Glutamatergic neuron (in vitro differentiated cells): ENCODE measurements around the gene OLFML2B. TPM values are rescaled to one million over a fixed set of nuclear protein-coding genes. Genes with fewer than 3 reads are reported as not detected.

Source experiments
- DNase-seq: peaks from one replicate; pipeline ENCODE4 v3.0.0; 2022
- H3K27ac Mint-ChIP-seq: one replicate; pipeline ENCODE4 v1.8.0; 2020; ENCODE audit warnings: mild to moderate bottlenecking, mixed read lengths, inconsistent platforms; ENCODE audit not compliant: unreplicated experiment
- H3K27me3 Mint-ChIP-seq: one replicate; pipeline ENCODE4 v1.8.0; 2020; ENCODE audit warnings: mild to moderate bottlenecking, moderate library complexity, mixed read lengths, inconsistent platforms; ENCODE audit not compliant: unreplicated experiment
- H3K36me3 Mint-ChIP-seq: one replicate; pipeline ENCODE4 v1.8.0; 2020; ENCODE audit warnings: mild to moderate bottlenecking, mixed read lengths, inconsistent platforms; ENCODE audit not compliant: unreplicated experiment
- H3K4me1 Mint-ChIP-seq: one replicate; pipeline ENCODE4 v1.8.0; 2020; ENCODE audit warnings: mild to moderate bottlenecking, low read depth, mixed read lengths, inconsistent platforms; ENCODE audit not compliant: unreplicated experiment
- H3K4me3 Mint-ChIP-seq: one replicate; pipeline ENCODE4 v1.8.0; 2020; ENCODE audit warnings: mild to moderate bottlenecking, mixed read lengths, inconsistent platforms; ENCODE audit not compliant: unreplicated experiment
- H3K9me3 Mint-ChIP-seq: one replicate; pipeline ENCODE4 v1.8.0; 2020; ENCODE audit warnings: mild to moderate bottlenecking, moderate library complexity, mixed read lengths, inconsistent platforms; ENCODE audit not compliant: unreplicated experiment
- total RNA-seq: library from RNA; stranded (reverse); fragmentation: NEBNext Ultra II Directional; extraction: Animal tissue kit (Norgen Biotek cat#: 25700); gene quantifications from one replicate; pipeline ENCODE4 v1.2.1, GENCODE V29; 2021; ENCODE audit not compliant: unreplicated experiment
- TF ChIP-seq, protein P1 (sequence below): fragments of 200-600 bp; sonication (generic); IDR thresholded peaks from one replicate; pipeline ENCODE4 v1.5.0; 2021; ENCODE audit not compliant: partially characterized antibody, unreplicated experiment

OLFML2B gene
- total RNA-seq, 1 donor from 2014 or later, result 56.5 TPM

- H3K4me3 Mint-ChIP-seq, result no peak overlapping the region
- peaks cover 68% of the 10 kb centered on the region for H3K36me3 Mint-ChIP-seq
- no peak for DNase-seq
- H3K9me3 Mint-ChIP-seq, result peaks cover 2% of the 10 kb centered on the region
- H3K4me1 Mint-ChIP-seq, result no peaks in the 10 kb centered on the region
- H3K27me3 Mint-ChIP-seq, result peaks cover 2% of the 10 kb centered on the region
- TF ChIP-seq, protein P1, sequence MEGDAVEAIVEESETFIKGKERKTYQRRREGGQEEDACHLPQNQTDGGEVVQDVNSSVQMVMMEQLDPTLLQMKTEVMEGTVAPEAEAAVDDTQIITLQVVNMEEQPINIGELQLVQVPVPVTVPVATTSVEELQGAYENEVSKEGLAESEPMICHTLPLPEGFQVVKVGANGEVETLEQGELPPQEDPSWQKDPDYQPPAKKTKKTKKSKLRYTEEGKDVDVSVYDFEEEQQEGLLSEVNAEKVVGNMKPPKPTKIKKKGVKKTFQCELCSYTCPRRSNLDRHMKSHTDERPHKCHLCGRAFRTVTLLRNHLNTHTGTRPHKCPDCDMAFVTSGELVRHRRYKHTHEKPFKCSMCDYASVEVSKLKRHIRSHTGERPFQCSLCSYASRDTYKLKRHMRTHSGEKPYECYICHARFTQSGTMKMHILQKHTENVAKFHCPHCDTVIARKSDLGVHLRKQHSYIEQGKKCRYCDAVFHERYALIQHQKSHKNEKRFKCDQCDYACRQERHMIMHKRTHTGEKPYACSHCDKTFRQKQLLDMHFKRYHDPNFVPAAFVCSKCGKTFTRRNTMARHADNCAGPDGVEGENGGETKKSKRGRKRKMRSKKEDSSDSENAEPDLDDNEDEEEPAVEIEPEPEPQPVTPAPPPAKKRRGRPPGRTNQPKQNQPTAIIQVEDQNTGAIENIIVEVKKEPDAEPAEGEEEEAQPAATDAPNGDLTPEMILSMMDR, result no peak
- no peak overlapping the region for H3K27ac Mint-ChIP-seq
These were observed 36.4 kb downstream of the OLFML2B start for GRCh38 chr1:161987303-161987702.

DNA sequence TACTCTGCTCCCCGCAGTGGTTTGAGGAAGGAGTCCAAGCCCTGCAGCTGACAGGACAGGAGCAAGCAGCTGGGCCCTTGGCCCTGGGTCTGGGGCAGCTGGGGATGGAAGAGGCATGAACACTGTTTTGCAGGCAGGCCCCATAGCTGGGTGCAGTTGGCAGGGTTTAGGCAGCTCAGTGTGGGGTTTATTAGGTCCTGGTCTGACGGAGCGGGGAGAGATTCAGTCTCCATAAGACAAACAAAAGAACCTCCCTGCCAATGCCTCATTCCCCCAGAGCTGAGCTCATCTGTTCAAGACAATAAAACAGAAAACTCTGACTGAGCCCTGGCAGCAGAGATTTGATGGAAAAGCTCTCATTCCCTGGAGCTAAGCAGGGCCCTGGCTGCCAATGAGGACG, 37.3 kb downstream of the OLFML2B start:
- Mint-ChIP-seq H3K9me3 (peaks cover 2% of the 10 kb centered on the region), H3K27ac (no peak overlapping the region), H3K36me3 (peaks cover 59% of the 10 kb centered on the region), H3K4me1 (no peaks in the 10 kb centered on the region), H3K27me3 (peaks cover 2% of the 10 kb centered on the region), H3K4me3 (no peak overlapping the region)
- TF ChIP-seq, protein P1, result no peak
- no peak for DNase-seq

GRCh38 chr1:161985301-161985822, 38.3 kb downstream of the OLFML2B start:
- Mint-ChIP-seq H3K36me3 (peaks cover 50% of the 10 kb centered on the region), H3K27me3 (peaks cover 2% of the 10 kb centered on the region), H3K4me3 (no peak overlapping the region), H3K4me1 (no peaks in the 10 kb centered on the region), H3K9me3 (peaks cover 2% of the 10 kb centered on the region), H3K27ac (no peak overlapping the region)
- no peak for DNase-seq
- TF ChIP-seq, protein P1, result no peak

DNA sequence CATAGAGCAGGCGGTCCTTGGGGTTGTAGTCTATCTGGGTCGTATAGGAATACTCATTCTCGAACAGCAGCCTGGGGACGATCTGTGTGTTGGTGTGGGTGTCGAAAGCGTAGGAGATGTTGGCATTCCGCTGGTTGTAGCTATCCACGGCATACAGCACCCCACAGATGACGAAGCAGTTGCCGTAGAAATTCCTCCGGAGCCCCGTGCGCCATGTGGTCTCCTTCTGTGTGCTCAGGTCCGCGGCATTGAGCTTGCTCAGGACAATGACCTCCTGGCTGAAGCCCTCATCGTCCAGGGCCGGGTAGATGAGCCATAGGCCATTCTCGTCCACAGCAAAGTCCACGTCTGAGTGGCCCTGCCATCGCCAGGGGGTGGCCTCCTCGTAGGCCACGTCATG, 39.9 kb downstream of the OLFML2B start:
- H3K9me3 Mint-ChIP-seq, result no peaks in the 10 kb centered on the region
- no peak overlapping the region for H3K27ac Mint-ChIP-seq
- peaks cover 40% of the 10 kb centered on the region for H3K36me3 Mint-ChIP-seq
- no peak for DNase-seq
- no peak overlapping the region for H3K4me3 Mint-ChIP-seq
- H3K27me3 Mint-ChIP-seq, result no peaks in the 10 kb centered on the region
- TF ChIP-seq, protein P1, result no peak
- no peaks in the 10 kb centered on the region for H3K4me1 Mint-ChIP-seq

- Mint-ChIP-seq H3K4me3 (no peak overlapping the region), H3K27me3 (no peaks in the 10 kb centered on the region), H3K36me3 (peaks cover 32% of the 10 kb centered on the region), H3K4me1 (no peaks in the 10 kb centered on the region), H3K9me3 (no peaks in the 10 kb centered on the region), H3K27ac (no peak overlapping the region)
- no peak for DNase-seq
- TF ChIP-seq, protein P1, result no peak
These were observed 40.8 kb downstream of the OLFML2B start for GRCh38 chr1:161982917-161983316.
